ENCODE measurements around the gene FAM161A. TPM values are rescaled to one million over a fixed set of nuclear protein-coding genes. Genes with fewer than 3 reads are reported as not detected.
"Not testable (repeated sequence)": the region's sequence is repeated elsewhere in the genome, so short reads cannot be mapped to it uniquely, and the experiment has no call there.

The FAM161A gene
- total RNA-seq, 4 donors from 2014 or later, result 1.4 to 3.9 (median 1.8) TPM

DNA sequence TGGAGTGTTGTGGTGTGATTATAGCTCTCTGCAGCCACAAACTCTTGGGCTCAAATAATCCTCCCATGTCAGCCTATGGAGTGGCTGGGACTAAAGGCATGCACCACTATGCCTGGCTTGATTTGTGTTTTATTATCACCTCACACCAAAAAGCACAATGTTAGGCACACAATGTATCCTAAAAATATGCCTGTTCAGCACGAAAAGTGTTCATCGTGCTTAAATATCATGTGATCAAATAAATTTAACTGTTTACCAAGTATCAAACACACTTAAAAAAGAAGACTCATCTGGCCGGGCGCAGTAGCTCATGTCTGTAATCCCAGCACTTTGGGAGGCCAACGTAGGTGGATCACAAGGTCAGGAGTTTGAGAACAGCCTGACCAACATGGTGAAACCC lies 29.0 kb upstream of the FAM161A start:
- TF ChIP-seq, protein P1, sequence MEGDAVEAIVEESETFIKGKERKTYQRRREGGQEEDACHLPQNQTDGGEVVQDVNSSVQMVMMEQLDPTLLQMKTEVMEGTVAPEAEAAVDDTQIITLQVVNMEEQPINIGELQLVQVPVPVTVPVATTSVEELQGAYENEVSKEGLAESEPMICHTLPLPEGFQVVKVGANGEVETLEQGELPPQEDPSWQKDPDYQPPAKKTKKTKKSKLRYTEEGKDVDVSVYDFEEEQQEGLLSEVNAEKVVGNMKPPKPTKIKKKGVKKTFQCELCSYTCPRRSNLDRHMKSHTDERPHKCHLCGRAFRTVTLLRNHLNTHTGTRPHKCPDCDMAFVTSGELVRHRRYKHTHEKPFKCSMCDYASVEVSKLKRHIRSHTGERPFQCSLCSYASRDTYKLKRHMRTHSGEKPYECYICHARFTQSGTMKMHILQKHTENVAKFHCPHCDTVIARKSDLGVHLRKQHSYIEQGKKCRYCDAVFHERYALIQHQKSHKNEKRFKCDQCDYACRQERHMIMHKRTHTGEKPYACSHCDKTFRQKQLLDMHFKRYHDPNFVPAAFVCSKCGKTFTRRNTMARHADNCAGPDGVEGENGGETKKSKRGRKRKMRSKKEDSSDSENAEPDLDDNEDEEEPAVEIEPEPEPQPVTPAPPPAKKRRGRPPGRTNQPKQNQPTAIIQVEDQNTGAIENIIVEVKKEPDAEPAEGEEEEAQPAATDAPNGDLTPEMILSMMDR (IDR thresholded peaks at IDR 0.05), result no peak
- DNase-seq (ENCODE audit: low spot score), result no peak
- ATAC-seq (ENCODE audit: low FRiP score), result no peak

DNA sequence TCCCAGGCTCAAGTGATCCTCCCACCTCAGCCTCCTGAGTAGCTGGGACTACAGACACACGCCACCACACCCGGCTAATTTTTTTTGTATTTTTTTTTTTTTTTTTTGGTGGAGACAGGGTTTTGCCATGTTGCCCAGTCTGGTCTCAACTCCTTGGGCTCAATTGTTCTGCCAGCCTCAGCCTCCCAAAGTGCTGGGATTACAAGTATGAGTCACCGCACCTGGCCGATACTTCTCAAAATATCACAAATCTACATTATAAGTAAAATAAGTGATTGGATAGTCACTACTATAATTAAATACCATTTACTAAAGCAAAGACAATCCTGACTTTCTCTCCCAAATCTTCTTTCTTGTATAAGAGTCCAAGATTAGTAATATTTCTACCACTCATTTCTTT lies 25.5 kb upstream of the FAM161A start:
- not testable (repeated sequence) for ATAC-seq (ENCODE audit: low FRiP score); DNase-seq (ENCODE audit: low spot score)

DNA sequence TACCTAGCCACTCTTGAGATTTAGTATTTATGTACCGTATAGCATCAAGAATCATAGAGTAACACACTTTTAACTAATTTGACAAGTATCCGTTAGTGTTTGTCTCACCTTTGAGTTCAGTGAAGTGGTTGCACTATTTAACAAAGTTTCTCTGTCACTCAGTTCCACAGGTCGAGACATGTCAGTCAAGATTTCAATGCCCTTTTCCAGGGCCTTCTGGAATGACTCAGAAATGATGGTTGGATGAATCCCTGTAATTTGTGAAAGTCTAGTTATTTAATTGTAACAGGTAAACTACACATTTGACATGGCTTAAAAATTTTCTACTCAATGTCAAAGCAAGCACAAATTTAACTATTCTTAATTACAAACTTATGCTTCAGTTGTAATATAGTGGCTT lies 24.9 kb upstream of the FAM161A start:
- no peak for DNase-seq (ENCODE audit: low spot score)
- TF ChIP-seq, protein P1 (IDR thresholded peaks at IDR 0.05), result no peak
- no peak for ATAC-seq (ENCODE audit: low FRiP score)

DNA sequence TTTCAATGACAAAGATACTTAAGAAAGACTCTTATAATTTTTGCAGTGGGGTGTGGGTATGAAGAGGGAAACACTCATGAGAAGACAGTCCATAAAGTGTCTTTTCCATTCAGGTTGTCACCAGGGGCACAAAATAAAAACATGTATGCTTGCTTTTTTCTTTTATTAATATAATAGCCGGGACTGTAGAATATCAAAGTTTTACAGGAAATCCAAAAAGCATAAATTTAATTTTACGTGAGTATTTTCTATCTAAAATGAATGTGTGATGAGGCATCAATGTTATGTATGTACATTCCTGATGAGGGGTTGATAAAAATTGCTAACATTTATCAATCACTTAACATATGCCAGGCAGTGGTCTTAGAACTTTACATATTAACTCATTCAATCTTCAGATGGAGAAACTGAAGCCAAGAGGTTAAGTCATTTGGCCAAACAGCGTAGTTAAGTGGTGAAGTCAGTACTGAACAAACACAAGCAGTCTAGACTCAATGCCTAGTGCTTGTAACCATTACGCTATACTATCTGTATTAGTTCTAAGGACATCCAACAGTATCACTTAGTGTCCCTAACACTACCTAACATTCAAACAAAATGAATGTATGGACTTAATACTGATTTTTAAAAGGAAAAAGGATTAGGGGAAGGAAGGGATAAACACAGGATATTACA lies 23.8 kb upstream of the FAM161A start:
- TF ChIP-seq, protein P1 (IDR thresholded peaks at IDR 0.05), result no peak
- ATAC-seq (ENCODE audit: low FRiP score) (no peak), DNase-seq (ENCODE audit: low spot score) (no peak)

DNA sequence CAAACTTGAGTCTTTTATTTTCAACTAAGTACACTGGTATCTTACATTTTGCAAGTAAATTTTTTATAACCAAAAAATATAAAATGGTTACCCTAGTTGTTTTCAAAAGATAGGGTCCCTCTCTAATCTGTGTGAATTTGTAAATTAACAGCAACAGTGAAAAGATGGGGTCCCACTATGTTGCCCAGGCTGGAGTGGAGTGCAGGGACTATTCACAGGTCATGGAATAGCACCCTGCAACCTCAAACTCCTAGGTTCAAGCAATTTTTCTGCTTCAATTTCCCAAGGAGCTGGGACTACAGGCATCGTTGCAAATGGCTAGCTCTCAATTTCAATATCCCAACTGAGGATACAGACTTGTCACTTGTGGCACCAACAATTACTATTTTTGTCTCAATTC lies 22.5 kb upstream of the FAM161A start:
- TF ChIP-seq, protein P1 (IDR thresholded peaks at IDR 0.05), result no peak
- ATAC-seq (ENCODE audit: low FRiP score), result no peak
- no peak for DNase-seq (ENCODE audit: low spot score)

DNA sequence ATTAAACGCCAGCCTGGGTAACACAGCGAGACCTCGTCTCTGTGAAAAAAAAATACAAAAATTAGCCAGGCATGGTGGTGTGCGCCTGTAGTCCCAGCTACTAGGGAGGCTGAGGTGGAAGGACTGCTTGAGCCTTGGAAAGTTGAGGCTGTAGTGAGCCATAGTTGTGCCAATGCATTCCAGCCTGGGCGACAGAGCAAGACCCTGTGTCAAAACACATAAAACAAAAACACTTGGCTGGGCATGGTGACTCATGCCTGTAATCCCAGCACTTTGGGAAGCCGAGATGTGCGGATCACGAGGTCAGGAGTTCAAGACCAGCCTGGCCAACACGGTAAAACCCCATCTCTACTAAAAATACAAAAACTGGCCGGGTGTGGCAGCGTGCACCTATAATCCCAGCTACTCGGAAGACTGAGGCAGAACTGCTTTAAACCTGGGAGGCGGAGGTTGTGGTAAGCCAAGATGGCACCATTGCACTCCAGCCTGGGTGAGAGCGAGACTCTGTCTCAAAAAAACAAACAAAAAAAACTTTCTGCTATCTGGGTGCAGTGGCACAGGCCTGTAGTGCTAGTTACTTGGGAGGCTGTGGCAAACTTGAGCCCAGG lies 12.7 kb upstream of the FAM161A start:
- not testable (repeated sequence) for ATAC-seq (ENCODE audit: low FRiP score)

DNA sequence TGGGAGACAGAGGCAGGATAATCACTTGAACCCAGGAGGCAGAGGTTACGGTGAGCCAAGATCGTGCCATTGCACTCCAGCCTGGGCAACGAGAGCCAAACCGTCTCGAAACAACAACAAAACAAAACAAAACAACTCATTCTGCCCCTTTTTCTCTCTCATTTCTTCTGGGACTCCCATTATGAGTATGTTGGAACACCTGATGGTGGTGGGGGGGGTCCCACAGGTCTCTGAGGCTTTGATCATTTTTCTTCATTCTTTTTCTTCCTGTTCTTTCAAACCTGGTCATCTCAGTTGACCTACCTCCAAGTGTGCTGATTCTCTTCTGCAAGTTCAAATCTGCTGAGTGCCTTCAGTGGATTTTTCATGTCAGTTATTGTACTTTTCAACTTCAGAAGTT lies 8.2 kb upstream of the FAM161A start:
- ATAC-seq (ENCODE audit: low FRiP score) (no peak), DNase-seq (ENCODE audit: low spot score) (no peak)
- TF ChIP-seq, protein P1 (IDR thresholded peaks at IDR 0.05), result no peak

More for the DNA sequence above, 12.7 kb upstream of the FAM161A start:
- not testable (repeated sequence) for DNase-seq (ENCODE audit: low spot score)

DNA sequence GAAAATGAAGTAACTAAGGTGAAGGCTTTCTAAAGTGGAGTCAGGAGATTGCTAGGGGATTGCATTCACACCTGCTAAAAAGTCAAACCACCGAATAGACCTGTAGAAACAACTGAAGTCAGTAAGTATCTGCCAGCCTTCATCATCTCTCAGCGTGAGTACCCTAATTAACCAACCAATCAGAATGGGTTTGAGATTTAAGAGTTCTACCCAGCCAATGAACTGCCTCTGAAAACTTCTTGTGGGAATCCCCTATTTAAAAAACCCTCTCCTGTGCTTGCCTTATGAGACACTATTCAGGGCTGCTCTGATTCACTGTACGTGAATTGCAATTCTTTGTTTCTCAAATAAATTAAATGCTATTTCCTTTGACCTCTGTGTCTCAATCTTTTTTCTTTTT lies 3.4 kb upstream of the FAM161A start:
- DNase-seq (ENCODE audit: low spot score), result no peak
- TF ChIP-seq, protein P1 (IDR thresholded peaks at IDR 0.05), result no peak
- ATAC-seq (ENCODE audit: low FRiP score), result no peak

Data from omental fat pad (tissue), 4 donors.